NCI-H1436 treated with DMSO at 0.1 percent for 48 hours (cell line): ENCODE data around the gene KCNMB4.
A peak's percentile ranks its signal among the peaks of the same experiment; 100 is the strongest.

Source experiments
- DNase-seq: peaks from one replicate; lab custom pipeline; 2025; lab: John Stamatoyannopoulos, UW

Gene KCNMB4, protein sequence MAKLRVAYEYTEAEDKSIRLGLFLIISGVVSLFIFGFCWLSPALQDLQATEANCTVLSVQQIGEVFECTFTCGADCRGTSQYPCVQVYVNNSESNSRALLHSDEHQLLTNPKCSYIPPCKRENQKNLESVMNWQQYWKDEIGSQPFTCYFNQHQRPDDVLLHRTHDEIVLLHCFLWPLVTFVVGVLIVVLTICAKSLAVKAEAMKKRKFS

GRCh38 chr12:70365648-70366518, at the start of gene KCNMB4:
Gene KCNMB4 (plus strand): TSS chr12:70366290. CDS start chr12:70366735, 445 bp downstream.
- peak; percentile 9 for DNase-seq

- no peak for DNase-seq
Observed at GRCh38 chr12:70317781-70318180, 48.3 kb upstream of the KCNMB4 start.

- DNase-seq = no peak
Observed at GRCh38 chr12:70319605-70320004, 46.5 kb upstream of the KCNMB4 start.

DNA sequence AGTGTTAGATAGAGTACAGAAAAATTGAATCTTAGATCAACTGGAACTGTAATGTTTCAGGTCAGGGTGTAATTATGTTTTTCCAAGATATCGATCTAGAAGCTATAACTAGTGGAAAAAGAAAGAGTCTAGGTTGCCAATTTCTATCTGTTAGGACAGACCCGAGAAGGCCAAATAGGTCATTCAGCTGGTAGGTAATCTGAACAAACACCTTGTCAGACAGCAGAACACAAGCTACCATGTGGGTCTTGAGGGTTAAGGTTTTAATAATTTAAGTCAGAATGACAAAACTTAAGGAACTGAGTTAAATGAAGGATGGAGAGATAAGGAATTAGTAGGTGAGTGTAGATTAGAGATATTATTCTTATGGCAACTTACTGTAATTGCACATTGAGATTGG, 44.9 kb upstream of the KCNMB4 start:
- no peak for DNase-seq

GRCh38 chr12:70327541-70327940, 38.5 kb upstream of the KCNMB4 start:
- no peak for DNase-seq

DNA sequence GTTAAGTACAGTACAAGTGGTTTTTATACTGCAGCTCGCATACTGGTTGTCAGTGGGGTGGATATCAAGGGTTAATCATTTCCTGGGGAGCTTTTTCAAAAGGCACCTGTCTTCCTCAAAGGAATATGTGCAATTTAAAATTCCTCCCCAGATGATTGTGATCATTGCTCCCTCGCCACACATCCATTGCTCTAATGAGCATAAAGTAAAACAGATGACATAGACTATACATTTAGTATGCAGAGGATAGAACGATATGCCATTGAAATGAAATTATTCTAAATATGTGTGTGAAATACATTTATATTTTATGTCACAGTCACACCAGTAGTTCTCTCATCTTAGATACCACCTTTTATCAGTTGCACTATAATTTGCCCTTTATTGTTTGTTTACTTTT, 36.4 kb upstream of the KCNMB4 start:
- DNase-seq = no peak

DNA sequence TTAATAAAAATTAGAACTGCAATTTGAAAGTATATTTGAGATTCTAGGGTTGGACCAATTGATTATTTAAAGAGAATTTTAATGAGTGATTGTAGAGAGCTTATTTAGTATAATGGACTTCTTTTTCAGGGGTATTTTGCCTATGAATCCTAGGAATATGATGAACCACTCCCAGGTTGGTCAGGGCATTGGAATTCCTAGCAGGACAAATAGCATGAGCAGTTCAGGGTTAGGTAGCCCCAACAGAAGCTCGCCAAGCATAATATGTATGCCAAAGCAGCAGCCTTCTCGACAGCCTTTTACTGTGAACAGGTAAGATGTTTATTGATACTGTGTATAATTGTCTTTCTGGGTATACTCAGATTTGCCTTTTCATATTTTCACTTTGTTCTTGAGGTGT, 35.9 kb upstream of the KCNMB4 start:
- no peak for DNase-seq

DNA sequence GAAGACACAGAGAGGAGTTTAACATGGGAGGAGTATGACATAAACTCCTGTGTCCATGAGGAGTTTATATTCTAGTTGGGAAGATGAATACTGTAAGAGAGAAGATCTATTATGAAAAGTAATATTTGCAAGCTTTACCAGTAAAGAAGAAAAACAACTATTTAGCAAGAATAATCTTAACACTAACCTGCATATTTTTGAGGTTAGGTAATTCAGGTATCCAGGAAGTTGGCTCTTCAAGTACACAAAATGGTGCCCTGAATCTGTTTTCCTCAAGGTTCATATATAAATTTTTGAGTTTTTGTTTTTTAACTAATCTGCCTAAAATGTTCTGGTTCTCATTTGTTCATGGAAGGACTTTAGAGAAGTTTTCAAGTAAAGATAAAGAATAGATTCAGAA, 33.9 kb upstream of the KCNMB4 start:
- DNase-seq = no peak

- no peak for DNase-seq
Observed at GRCh38 chr12:70334742-70335141, 31.3 kb upstream of the KCNMB4 start.

- no peak for DNase-seq
Observed at GRCh38 chr12:70338531-70338930, 27.6 kb upstream of the KCNMB4 start.

GRCh38 chr12:70351076-70351475, 15.0 kb upstream of the KCNMB4 start:
- DNase-seq = no peak

DNA sequence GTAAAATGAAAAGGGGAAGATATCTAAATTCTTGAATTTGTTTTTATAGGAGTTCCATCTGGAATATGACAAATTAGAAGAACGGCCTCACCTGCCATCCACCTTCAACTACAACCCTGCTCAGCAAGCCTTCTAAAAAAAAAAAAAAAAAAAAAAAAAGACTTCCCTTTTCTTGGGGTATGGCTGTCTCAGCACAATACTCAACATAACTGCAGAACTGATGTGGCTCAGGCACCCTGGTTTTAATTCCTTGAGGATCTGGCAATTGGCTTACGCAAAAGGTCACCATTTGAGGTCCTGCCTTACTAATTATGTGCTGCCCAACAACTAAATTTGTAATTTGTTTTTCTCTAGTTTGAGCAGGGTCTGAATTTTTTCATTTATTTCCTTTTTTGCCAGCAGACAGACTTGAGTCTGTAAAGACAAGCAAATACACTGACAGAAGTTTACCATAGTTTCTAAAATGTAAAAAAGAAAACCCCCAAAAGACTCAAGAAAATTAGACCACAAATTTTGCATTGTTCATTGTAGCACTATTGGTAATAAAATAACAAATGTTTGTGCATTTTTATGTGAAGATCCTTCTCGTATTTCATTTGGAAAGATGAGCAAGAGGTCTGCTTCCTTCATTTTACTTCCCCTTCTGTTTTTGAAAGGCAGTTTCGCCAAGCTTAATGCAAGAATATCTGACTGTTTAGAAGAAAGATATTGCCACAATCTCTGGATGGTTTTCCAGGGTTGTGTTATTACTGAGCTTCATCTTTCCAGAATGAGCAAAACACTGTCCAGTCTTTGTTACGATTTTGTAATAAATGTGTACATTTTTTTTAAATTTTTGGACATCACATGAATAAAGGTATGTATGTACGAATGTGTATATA, 12.1 kb upstream of the KCNMB4 start:
- no peak for DNase-seq

GRCh38 chr12:70354787-70355186, 11.3 kb upstream of the KCNMB4 start:
- no peak for DNase-seq

DNA sequence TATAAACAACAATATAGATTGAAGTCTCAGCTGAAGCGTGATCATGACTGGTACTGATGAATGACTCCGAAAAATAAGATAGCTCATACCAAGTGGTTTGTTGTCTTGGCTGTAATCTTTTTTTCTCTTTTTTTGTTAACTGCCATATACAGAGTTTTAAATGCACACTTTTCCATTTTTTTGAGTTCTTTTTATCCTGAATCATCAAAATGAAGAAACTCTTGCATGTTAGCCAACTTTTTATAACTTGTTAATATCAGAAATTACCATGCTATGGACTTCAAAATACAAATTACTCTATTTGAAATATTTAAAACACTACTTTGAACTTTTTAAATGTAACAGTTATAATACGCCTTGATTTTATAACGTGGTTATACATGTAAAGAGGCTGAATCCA, 10.1 kb upstream of the KCNMB4 start:
- no peak for DNase-seq

GRCh38 chr12:70359458-70360197, 6.5 kb upstream of the KCNMB4 start:
- no peak for DNase-seq

DNA sequence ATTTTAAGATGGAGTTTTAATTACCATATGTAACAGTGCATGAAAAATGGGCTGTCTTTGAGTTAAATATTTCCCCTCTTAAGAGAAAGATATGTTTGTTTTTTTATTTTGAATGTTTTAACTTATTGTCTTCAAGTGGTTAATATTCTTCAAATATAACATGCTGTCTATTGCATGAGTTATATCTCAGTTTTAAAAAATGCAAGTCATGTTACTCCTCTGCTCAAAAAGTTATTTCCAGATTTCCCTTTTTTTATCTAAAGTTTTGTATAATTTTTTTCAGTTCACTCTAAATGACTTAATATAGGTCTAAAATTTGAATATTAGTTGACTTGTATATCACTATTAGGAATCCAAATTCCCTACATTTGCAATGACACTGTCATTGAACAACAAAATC, 5.9 kb upstream of the KCNMB4 start:
- no peak for DNase-seq

DNA sequence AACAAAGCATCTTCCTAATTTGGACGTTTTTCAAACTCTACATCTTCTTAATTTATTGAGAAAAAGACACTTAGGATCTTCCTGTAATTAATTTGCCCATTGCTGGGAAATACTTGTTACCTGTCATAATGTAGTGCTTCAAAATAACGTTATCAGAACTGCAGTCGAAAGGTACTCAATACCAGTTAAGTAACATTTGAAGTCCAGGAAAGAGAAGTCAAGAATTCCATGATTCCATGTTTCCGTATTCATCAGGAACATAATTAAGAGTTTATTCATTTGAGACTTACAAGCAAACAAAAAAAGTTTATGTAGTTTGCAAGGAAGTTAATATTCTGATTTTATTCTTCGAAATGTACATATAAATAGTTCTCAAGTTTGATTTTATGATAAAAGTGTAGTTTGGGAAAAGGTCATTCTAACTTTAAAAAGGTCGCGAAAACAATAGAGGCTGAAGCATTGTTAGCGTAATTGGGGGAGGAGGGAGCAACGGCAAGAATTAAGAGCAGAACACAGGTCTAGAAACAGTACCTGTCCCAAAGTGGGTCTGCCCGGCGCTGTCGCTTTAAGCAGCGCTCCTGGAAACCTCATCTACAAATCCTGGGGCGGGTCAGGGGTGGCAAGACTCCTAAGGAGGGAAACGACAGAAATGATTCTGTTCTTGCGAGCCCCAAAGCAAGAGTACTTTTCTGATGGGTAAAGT, 1.2 kb upstream of the KCNMB4 start:
- DNase-seq = no peak

- DNase-seq = no peak
Observed at GRCh38 chr12:70365398-70365647, 767 bp upstream of the KCNMB4 start.

GRCh38 chr12:70366581-70367257, 629 bp downstream of the KCNMB4 start:
- DNase-seq = no peak

DNA sequence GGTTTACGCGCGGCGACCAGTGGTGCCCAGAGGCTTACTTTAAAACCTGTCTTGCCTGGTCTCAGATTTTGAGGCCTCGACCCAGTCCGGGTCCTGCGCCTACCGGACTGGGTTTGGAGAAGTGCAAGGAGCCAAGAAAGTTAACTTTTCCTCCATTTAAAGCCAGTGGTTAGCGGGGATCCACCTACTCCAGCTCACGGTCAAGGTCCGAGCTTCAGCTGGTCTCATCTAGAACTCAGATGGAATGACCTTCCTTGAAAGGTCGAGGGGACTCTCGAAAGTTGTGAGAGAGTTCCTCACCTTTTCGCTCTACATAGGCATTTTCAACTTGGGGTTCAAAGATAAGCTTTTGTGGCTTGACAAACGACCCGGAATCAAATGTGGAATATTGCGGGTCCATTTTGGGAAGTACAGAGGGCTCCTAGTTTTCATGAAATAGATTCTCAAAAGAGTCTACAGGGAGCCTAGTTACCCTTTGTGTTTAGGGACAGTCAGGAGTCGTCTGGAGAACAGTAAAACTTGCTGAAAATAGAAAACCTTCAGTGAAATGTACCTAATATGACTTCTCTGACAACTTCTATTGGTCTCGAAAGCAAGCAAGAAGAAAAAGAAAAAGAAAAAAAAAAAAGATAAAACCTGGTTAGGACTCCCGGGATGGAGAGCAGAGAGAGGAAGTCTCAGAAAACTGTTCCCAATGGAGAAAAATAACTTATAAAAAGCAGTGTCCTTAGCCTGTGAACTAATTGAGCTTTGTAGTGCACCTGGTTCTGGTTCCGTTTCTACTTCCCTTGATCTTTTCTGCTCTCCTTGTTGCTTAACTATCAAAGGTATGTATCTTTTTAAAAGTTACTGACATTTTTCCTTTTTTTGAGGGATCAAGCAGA, 1.4 kb downstream of the KCNMB4 start:
- DNase-seq = no peak
